Measurements from ENCODE around the gene RPP14.
"Not testable (repeated sequence)": the region's sequence is repeated elsewhere in the genome, so short reads cannot be mapped to it uniquely, and the experiment has no call there.

Gene RPP14

GRCh38 chr3:58331593-58332152 is 25.6 kb downstream of the RPP14 start:
- DNase-seq (ENCODE audit: extremely low read depth in 1 of 2, low read depth in 1 of 2), result no peak

GRCh38 chr3:58332575-58333188 is 26.6 kb downstream of the RPP14 start, which contains the start of gene PXK:
TSS of gene PXK (plus strand) at chr3:58332892. CDS start at chr3:58332989, 97 bp downstream.
- DNase-seq (ENCODE audit: extremely low read depth in 1 of 2, low read depth in 1 of 2), result peak; percentile 19 to 71

- DNase-seq (ENCODE audit: extremely low read depth in 1 of 2, low read depth in 1 of 2), result peak in 1 of 2 donors; percentile 14
Observed at GRCh38 chr3:58333206-58334012, 27.4 kb downstream of the RPP14 start.

GRCh38 chr3:58334013-58334321 is 27.9 kb downstream of the RPP14 start:
- no peak for DNase-seq (ENCODE audit: extremely low read depth in 1 of 2, low read depth in 1 of 2)

GRCh38 chr3:58334506-58334884 is 28.4 kb downstream of the RPP14 start:
- no peak for DNase-seq (ENCODE audit: extremely low read depth in 1 of 2, low read depth in 1 of 2)

GRCh38 chr3:58335652-58335947 is 29.6 kb downstream of the RPP14 start:
- DNase-seq (ENCODE audit: extremely low read depth in 1 of 2, low read depth in 1 of 2), result no peak

GRCh38 chr3:58336135-58336882 is 30.3 kb downstream of the RPP14 start:
- no peak for DNase-seq (ENCODE audit: extremely low read depth in 1 of 2, low read depth in 1 of 2)

- DNase-seq (ENCODE audit: extremely low read depth in 1 of 2, low read depth in 1 of 2), result no peak
Observed at GRCh38 chr3:58337190-58337589, 31.1 kb downstream of the RPP14 start.

- not testable (repeated sequence) for DNase-seq (ENCODE audit: extremely low read depth in 1 of 2, low read depth in 1 of 2)
Observed at GRCh38 chr3:58339146-58339545, 33.1 kb downstream of the RPP14 start.

- DNase-seq (ENCODE audit: extremely low read depth in 1 of 2, low read depth in 1 of 2), result no peak
Observed at GRCh38 chr3:58340594-58341244, 34.7 kb downstream of the RPP14 start.

GRCh38 chr3:58341376-58341775 is 35.3 kb downstream of the RPP14 start:
- no peak for DNase-seq (ENCODE audit: extremely low read depth in 1 of 2, low read depth in 1 of 2)

GRCh38 chr3:58342676-58343075 is 36.6 kb downstream of the RPP14 start:
- DNase-seq (ENCODE audit: extremely low read depth in 1 of 2, low read depth in 1 of 2), result no peak

GRCh38 chr3:58345457-58345856 is 39.4 kb downstream of the RPP14 start:
- DNase-seq (ENCODE audit: extremely low read depth in 1 of 2, low read depth in 1 of 2), result no peak

- no peak for DNase-seq (ENCODE audit: extremely low read depth in 1 of 2, low read depth in 1 of 2)
Observed at GRCh38 chr3:58346368-58346767, 40.3 kb downstream of the RPP14 start.

GRCh38 chr3:58347984-58348383 is 41.9 kb downstream of the RPP14 start:
- DNase-seq (ENCODE audit: extremely low read depth in 1 of 2, low read depth in 1 of 2), result no peak

- DNase-seq (ENCODE audit: extremely low read depth in 1 of 2, low read depth in 1 of 2), result no peak
Observed at GRCh38 chr3:58349792-58350626, 44.0 kb downstream of the RPP14 start.

- DNase-seq (ENCODE audit: extremely low read depth in 1 of 2, low read depth in 1 of 2), result no peak
Observed at GRCh38 chr3:58350627-58351013, 44.6 kb downstream of the RPP14 start.

- no peak for DNase-seq (ENCODE audit: extremely low read depth in 1 of 2, low read depth in 1 of 2)
Observed at GRCh38 chr3:58351920-58352319, 45.9 kb downstream of the RPP14 start.

GRCh38 chr3:58352626-58353025 is 46.6 kb downstream of the RPP14 start:
- no peak for DNase-seq (ENCODE audit: extremely low read depth in 1 of 2, low read depth in 1 of 2)

Data from activated CD8-positive, alpha-beta memory T cell treated with anti-CD3 and anti-CD28 coated beads for 1 hour (primary cell).